Measurements from ENCODE around the gene ADGRF3.

Gene ADGRF3, protein sequence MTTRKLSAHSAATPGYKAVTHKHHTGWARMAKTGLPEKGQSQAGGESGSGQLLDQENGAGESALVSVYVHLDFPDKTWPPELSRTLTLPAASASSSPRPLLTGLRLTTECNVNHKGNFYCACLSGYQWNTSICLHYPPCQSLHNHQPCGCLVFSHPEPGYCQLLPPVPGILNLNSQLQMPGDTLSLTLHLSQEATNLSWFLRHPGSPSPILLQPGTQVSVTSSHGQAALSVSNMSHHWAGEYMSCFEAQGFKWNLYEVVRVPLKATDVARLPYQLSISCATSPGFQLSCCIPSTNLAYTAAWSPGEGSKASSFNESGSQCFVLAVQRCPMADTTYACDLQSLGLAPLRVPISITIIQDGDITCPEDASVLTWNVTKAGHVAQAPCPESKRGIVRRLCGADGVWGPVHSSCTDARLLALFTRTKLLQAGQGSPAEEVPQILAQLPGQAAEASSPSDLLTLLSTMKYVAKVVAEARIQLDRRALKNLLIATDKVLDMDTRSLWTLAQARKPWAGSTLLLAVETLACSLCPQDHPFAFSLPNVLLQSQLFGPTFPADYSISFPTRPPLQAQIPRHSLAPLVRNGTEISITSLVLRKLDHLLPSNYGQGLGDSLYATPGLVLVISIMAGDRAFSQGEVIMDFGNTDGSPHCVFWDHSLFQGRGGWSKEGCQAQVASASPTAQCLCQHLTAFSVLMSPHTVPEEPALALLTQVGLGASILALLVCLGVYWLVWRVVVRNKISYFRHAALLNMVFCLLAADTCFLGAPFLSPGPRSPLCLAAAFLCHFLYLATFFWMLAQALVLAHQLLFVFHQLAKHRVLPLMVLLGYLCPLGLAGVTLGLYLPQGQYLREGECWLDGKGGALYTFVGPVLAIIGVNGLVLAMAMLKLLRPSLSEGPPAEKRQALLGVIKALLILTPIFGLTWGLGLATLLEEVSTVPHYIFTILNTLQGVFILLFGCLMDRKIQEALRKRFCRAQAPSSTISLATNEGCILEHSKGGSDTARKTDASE

DNA sequence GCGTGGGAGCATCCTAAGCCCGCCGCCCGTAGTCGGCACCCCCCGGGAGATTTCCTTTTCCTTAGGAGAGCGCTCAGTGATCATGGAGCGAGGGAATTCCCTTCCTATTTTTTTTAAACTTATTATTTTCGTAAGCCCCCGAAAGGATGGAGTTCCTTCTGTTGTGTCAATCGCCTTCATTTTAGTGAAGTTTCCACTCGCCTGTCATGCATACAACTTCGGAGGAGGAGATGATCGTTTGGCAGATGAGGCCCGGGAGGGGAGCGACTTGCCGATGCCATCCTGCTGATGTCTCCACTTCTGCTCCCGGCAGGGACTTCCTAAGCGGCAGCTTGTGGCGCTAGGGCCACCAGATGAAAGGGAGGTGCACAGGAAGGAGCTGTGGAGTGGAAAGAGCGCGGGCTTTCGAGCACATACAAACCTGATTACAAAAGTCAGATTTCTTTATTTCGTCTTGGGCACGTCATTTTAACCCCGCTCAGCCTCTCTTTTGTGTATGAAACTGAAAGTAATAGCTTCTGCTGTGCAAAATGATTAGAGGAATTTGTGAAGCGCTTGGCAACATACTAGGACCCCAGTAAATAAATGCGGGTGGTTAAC is at the start of gene ADGRF3:
ADGRF3 (minus strand) TSS at position 336 of the 600 bp plus-strand sequence. CDS start 555 bp downstream, outside the sequence.
- no peak for TF ChIP-seq CTCF (conservative IDR thresholded peaks at IDR 0.05; ENCODE audit: low read length)
- DNase-seq (ENCODE audit: low read depth): peak; percentile 36
- peak within 1 kb of the TSS; percentile 94 for H3K4me3 ChIP-seq (ENCODE audit: low read length)

DNA sequence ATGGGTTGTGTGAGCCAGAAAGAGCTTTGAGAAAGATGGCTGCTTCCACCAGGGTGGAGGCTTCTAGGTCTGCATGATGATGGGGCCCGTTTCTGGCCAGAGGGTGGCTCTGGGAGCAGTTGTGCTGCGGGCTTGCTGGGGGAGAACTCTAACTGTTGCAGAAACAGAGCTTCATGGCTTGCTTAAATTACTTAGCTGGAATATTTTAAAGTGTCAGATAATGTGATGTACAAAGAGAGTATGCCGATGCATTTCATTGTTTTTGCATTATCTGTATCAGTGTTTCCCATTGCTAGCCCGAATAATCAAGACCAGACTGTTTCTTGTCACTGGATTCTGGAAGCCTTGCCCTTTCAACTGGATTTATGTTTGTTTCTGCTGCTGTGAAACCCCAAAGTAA is 48.8 kb upstream of the ADGRF3 start:
- no peak for DNase-seq (ENCODE audit: low read depth)
- TF ChIP-seq CTCF (conservative IDR thresholded peaks at IDR 0.05; ENCODE audit: low read length): no peak
- H3K4me3 ChIP-seq (ENCODE audit: low read length): no peak overlapping the region

- no peak overlapping the region for H3K4me3 ChIP-seq (ENCODE audit: low read length)
- TF ChIP-seq CTCF (conservative IDR thresholded peaks at IDR 0.05; ENCODE audit: low read length): no peak
- DNase-seq (ENCODE audit: low read depth): no peak
These were observed 48.1 kb upstream of the ADGRF3 start for GRCh38 chr2:26394694-26395093.

DNA sequence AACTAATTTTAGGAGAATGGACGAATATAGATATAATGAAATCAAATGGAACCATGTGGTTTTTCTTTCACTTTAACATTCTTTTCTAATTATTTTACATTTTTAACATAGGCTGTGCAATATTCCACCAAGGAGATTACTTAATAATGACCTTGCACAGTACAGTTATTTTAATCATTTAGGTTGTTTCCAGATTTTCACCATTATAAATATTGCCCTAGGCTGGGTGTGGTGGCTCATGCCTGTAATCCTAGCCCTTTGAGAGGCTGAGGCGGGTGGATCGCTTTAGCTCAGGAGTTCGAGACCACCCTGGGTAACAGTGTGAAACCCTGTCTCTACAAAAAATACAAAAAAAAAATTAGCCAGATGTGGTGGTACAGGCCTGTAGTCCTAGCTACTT is 40.6 kb upstream of the ADGRF3 start:
- DNase-seq (ENCODE audit: low read depth): no peak
- H3K4me3 ChIP-seq (ENCODE audit: low read length): no peak overlapping the region
- no peak for TF ChIP-seq CTCF (conservative IDR thresholded peaks at IDR 0.05; ENCODE audit: low read length)

DNA sequence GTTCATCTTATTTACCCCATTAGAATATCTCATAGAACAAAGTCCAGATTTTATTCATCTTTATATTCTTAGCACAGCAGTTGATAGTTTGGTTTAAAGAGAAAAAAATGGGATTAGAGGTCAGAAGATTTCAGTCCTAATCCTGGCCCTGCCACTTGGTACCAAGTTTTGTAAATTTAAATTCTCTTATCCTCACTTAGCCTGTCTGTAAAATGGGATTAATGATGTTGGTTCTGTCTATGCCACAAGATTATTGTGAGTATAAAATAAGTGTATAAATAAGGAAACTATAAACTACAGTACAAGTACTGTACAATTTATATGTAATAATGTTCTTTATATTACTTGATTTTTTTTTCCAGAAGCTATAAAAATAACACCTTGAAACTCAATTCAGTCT is 38.0 kb upstream of the ADGRF3 start:
- no peak overlapping the region for H3K4me3 ChIP-seq (ENCODE audit: low read length)
- DNase-seq (ENCODE audit: low read depth): no peak
- TF ChIP-seq CTCF (conservative IDR thresholded peaks at IDR 0.05; ENCODE audit: low read length): no peak

- no peak for TF ChIP-seq CTCF (conservative IDR thresholded peaks at IDR 0.05; ENCODE audit: low read length)
- no peak overlapping the region for H3K4me3 ChIP-seq (ENCODE audit: low read length)
- DNase-seq (ENCODE audit: low read depth): no peak
These were observed 37.6 kb upstream of the ADGRF3 start for GRCh38 chr2:26384183-26384582.

Measured in AG10803 (cell line).